Chondrocyte (in vitro differentiated cells): ENCODE results near the gene ESAM. TPM values are rescaled to one million over a fixed set of nuclear protein-coding genes. Genes with fewer than 3 reads are reported as not detected.

ENCODE experiments used
- DNase-seq: peaks from one replicate; pipeline ENCODE4 v3.0.0; 2021; ENCODE audit warnings: mixed read lengths, low spot score
- H3K27ac Mint-ChIP-seq: one replicate; pipeline ENCODE4 v1.8.0; 2021; ENCODE audit warnings: mild to moderate bottlenecking, moderate library complexity, mixed read lengths; ENCODE audit not compliant: unreplicated experiment
- H3K27me3 Mint-ChIP-seq: 2 replicates; pipeline ENCODE4 v1.8.0; 2021; ENCODE audit warnings: low read depth, mixed read lengths
- H3K36me3 Mint-ChIP-seq: 2 replicates; pipeline ENCODE4 v1.8.0; 2021; ENCODE audit warnings: low read depth, mixed read lengths
- H3K4me1 Mint-ChIP-seq: 2 replicates; pipeline ENCODE4 v1.8.0; 2021; ENCODE audit warnings: low read depth, mild to moderate bottlenecking, mixed read lengths
- H3K4me3 Mint-ChIP-seq: one replicate; pipeline ENCODE4 v1.8.0; 2021; ENCODE audit warnings: mild to moderate bottlenecking, moderate library complexity, mixed read lengths; ENCODE audit not compliant: unreplicated experiment
- H3K9me3 Mint-ChIP-seq: 2 replicates; pipeline ENCODE4 v1.8.0; 2021; ENCODE audit warnings: low read depth, mixed read lengths
- CTCF ChIP-seq: fragments of 200-600 bp; sonication (generic); IDR thresholded peaks from 2 replicates; pipeline ENCODE4 v1.5.0; 2021; ENCODE audit warnings: antibody characterized with exemption, mild to moderate bottlenecking, moderate library complexity
- total RNA-seq: library from RNA; stranded (reverse); gene quantifications from 3 replicates; pipeline ENCODE4 v1.2.1, GENCODE V29; 2021

Gene ESAM
- total RNA-seq, 1 donor from 2014 or later: 2.6 TPM

DNA sequence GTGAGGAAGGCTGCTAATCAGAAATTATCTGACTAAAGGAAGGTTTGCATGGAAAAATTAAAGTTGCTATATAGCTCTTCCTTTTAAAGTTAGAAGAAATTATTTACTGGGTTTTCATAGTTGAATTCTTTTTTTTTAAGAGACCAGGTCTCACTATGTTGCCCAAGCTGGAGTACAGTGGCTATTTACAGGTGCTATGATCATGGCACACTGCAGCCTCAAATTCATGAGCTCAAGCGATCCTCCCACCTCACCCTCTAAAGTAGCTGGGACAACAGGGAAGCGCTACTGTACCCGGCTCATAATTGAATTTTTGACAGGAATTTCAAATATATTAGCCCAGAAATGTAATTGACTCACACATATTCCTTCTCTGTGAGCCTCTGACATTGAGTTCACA is 34.2 kb upstream of the ESAM start:
- Mint-ChIP-seq H3K27me3 (no peaks in the 10 kb centered on the region), H3K4me3 (no peak overlapping the region), H3K36me3 (no peaks in the 10 kb centered on the region), H3K9me3 (no peaks in the 10 kb centered on the region), H3K4me1 (peaks cover 37% of the 10 kb centered on the region), H3K27ac (no peak overlapping the region)
- no peak for TF ChIP-seq CTCF
- DNase-seq: no peak

DNA sequence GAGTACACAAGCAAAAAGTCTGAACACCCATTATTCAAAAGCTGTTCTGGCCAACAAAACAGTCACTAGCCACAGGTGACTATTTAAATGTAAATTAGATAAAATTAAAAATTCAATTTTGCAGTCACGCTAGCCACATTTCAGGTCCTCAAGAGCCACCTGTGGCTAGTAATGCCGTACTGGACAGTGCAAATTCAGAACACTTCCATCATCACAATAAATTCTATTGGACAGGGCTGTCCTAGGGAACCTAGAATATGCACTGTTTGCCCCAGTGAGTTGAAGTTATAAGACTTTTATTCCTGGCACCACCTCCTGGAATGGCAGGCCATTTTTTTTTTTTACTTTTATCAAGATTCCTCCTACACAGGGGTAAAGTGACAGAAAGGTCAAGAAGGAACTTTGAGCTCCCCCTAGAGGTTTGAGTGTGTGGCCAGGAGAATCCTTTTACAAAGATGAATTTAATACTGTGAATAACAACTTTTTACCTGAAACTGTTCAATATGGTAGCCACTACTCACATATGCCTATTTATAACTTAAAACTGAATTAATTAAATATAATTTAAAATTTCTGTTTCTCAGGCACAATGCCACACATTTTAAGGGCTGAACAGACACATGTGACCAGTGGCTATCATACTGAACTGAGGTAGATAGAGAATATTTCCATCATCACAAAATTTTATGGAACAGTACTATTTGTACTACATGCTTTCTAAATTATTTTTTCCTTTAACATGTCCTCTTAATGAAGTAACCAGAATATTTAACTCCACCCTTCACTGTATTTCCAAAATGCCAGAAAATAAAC is 31.6 kb upstream of the ESAM start:
- Mint-ChIP-seq H3K4me3 (no peak overlapping the region), H3K9me3 (no peaks in the 10 kb centered on the region), H3K4me1 (peaks cover 25% of the 10 kb centered on the region), H3K36me3 (no peaks in the 10 kb centered on the region), H3K27me3 (no peaks in the 10 kb centered on the region), H3K27ac (no peak overlapping the region)
- DNase-seq: no peak
- TF ChIP-seq CTCF: peak; percentile 84

DNA sequence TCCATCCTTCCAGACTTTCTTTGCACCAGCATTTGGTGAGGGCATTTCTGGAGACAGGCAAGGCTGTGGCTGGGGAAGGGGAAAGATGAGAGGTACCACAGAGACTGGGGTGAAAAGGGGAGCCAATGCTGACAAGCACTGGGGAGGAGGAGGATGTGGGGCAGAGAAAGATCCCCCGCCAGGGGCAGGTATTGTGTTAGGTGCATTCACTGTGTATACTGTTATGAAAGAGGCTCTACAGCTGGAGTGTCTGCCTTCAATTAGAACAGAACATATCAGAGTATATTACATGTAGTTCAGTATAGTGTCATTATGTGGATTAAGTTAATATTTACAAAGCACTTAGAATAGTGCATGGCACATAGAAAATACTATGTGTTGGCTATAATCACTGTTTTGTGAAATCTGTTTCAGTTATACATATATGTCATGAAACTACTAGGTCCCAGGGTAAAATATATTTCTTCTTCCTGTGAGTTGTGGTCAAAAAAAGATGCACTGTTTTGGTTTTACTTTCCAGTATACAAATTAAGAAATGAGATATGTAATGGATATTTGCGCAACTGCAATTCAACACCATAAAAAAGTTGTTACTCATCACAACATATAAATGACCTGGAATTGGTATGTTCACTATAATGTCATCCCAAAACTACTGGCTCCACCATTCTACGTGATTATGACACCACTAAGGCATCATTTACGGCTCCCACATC is 29.7 kb upstream of the ESAM start:
- Mint-ChIP-seq H3K36me3 (no peaks in the 10 kb centered on the region), H3K27me3 (no peaks in the 10 kb centered on the region), H3K4me1 (peaks cover 11% of the 10 kb centered on the region), H3K4me3 (no peak overlapping the region), H3K9me3 (no peaks in the 10 kb centered on the region), H3K27ac (no peak overlapping the region)
- no peak for DNase-seq
- TF ChIP-seq CTCF: no peak

- no peaks in the 10 kb centered on the region for H3K9me3 Mint-ChIP-seq
- TF ChIP-seq CTCF: no peak
- peaks cover 8% of the 10 kb centered on the region for H3K4me1 Mint-ChIP-seq
- H3K4me3 Mint-ChIP-seq: no peak overlapping the region
- no peak for DNase-seq
- H3K27me3 Mint-ChIP-seq: no peaks in the 10 kb centered on the region
- no peak overlapping the region for H3K27ac Mint-ChIP-seq
- no peaks in the 10 kb centered on the region for H3K36me3 Mint-ChIP-seq
Measured at GRCh38 chr11:124788521-124788920, 26.4 kb upstream of the ESAM start.

- Mint-ChIP-seq H3K27me3 (no peaks in the 10 kb centered on the region), H3K4me3 (no peak overlapping the region), H3K36me3 (no peaks in the 10 kb centered on the region), H3K27ac (no peak overlapping the region), H3K9me3 (no peaks in the 10 kb centered on the region), H3K4me1 (no peaks in the 10 kb centered on the region)
- DNase-seq: no peak
- no peak for TF ChIP-seq CTCF
Measured at GRCh38 chr11:124784051-124784450, 22.0 kb upstream of the ESAM start.
